ENCODE measurements around the gene SERPINC1. TPM values are rescaled to one million over a fixed set of nuclear protein-coding genes. Genes with fewer than 3 reads are reported as not detected.

The SERPINC1 gene
- total RNA-seq, 4 donors from 2014 or later, result 1.1 TPM; not detected in 3

DNA sequence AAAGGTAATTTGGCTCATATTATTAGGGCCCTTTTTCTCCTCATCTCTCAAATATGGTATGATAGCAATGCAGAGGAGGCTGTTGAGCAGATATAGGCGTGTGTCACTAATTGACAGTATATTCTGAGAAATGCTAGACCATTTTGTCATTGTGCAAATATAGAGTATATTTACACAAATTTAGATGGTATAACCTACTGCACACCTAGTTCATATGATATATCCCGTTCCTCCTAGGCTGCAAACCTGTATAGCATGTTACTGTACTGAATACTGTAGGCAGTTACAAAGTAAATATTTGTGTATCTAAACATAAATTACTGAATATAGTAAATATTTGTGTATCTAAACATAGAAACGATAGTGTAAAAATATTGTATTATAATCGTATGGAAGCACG, 40.4 kb downstream of the SERPINC1 start:
- intact Hi-C loops (cut with DNase I; ENCODE audit: low total_unique reads) (no loop called here), in situ Hi-C loops (cut with MboI; ENCODE audit: low pct_ligation_motif_present in 1 of 4, low pct_unique_long_range_greater_than_20kb in 1 of 4, low sequenced_read_pairs in 3 of 4) (no loop called here)
- Histone ChIP-seq H3K27ac (no peak overlapping the region), H3K4me1 (no peaks in the 10 kb centered on the region), H3K9me3 (no peaks in the 10 kb centered on the region), H3K36me3 (peaks cover 0 to 6% (median 0%) of the 10 kb centered on the region in 4 donors), H3K4me3 (no peak overlapping the region), H3K27me3 (no peaks in the 10 kb centered on the region)
- WGBS, 2 donors (ENCODE audit: low coverage in 1 of 2), result 74 to 78% methylated on average over 5 of the region's 5 CpGs
- TF ChIP-seq, protein P1, sequence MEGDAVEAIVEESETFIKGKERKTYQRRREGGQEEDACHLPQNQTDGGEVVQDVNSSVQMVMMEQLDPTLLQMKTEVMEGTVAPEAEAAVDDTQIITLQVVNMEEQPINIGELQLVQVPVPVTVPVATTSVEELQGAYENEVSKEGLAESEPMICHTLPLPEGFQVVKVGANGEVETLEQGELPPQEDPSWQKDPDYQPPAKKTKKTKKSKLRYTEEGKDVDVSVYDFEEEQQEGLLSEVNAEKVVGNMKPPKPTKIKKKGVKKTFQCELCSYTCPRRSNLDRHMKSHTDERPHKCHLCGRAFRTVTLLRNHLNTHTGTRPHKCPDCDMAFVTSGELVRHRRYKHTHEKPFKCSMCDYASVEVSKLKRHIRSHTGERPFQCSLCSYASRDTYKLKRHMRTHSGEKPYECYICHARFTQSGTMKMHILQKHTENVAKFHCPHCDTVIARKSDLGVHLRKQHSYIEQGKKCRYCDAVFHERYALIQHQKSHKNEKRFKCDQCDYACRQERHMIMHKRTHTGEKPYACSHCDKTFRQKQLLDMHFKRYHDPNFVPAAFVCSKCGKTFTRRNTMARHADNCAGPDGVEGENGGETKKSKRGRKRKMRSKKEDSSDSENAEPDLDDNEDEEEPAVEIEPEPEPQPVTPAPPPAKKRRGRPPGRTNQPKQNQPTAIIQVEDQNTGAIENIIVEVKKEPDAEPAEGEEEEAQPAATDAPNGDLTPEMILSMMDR (IDR thresholded peaks at IDR 0.05), result no peak
- TF ChIP-seq EP300 (IDR thresholded peaks at IDR 0.05; ENCODE audit: low read depth) (no peak), POLR2AphosphoS5 (IDR thresholded peaks at IDR 0.05) (no peak)
- DNase-seq, result no peak

DNA sequence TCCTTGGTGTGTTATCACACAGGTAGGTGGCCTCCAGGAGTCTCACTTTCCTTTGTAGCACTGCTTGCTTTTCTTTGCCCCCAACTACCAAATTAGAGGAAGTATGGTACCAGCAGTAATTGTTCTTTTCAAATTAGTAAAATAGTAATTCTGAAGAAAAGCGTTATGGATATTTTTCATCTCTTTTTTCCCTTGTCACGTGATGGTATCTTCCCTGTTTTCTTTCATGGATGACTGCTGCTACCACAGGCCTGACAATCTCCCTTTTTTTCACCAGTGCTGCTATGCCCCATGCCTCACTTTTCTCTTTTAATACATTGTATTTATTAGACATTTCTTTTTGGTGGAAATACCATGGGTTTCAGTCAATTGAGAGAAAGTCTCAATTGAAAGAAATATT, 45.6 kb downstream of the SERPINC1 start:
- 85 to 92% methylated on average over 2 of the region's 2 CpGs for WGBS, 2 donors (ENCODE audit: low coverage in 1 of 2)
- TF ChIP-seq POLR2AphosphoS5 (IDR thresholded peaks at IDR 0.05), result no peak
- TF ChIP-seq, protein P1 (IDR thresholded peaks at IDR 0.05), result no peak
- no peak for TF ChIP-seq EP300 (IDR thresholded peaks at IDR 0.05; ENCODE audit: low read depth)
- intact Hi-C loops (cut with DNase I; ENCODE audit: low total_unique reads) (no loop called here), in situ Hi-C loops (cut with MboI; ENCODE audit: low pct_ligation_motif_present in 1 of 4, low pct_unique_long_range_greater_than_20kb in 1 of 4, low sequenced_read_pairs in 3 of 4) (no loop called here)
- DNase-seq, result no peak
- Histone ChIP-seq H3K9me3 (no peaks in the 10 kb centered on the region), H3K4me3 (no peak overlapping the region), H3K27me3 (no peaks in the 10 kb centered on the region), H3K4me1 (peaks cover 5 to 32% (median 21%) of the 10 kb centered on the region in 4 donors), H3K27ac (no peak overlapping the region), H3K36me3 (peaks cover 0 to 6% (median 0%) of the 10 kb centered on the region in 4 donors)

DNA sequence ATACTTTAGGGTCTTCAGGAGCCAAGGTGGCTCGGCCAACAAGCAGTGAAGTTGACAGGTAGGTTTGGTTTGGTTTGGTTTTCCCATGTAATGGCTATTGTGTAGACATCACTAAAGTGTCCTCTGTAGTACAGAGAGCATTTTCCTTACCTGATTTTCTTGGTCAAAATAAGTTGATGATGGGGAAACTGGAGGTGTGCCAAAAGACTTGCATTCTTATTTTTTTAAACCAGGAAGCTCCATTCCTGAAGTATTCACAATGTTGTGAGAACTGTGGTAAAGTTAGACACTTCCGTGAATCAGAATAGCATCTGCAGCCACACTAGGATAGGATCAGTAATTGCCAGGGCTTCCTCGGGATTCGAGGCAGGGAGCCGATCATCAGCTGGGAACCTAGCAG, 46.0 kb downstream of the SERPINC1 start:
- 87% methylated on average over 5 of the region's 5 CpGs; no CpG with 5 or more reads in 1 of the 2 donors for WGBS, 2 donors (ENCODE audit: low coverage in 1 of 2)
- TF ChIP-seq, protein P1 (IDR thresholded peaks at IDR 0.05), result no peak
- TF ChIP-seq POLR2AphosphoS5 (IDR thresholded peaks at IDR 0.05) (no peak), POLR2A (IDR thresholded peaks at IDR 0.05) (no peak), EP300 (IDR thresholded peaks at IDR 0.05; ENCODE audit: low read depth) (no peak)
- peak overlapping the region in 1 of 4 donors; percentile 96 for H3K27ac ChIP-seq
- H3K4me1 ChIP-seq, result peaks cover 9 to 36% (median 25%) of the 10 kb centered on the region in 4 donors
- H3K36me3 ChIP-seq, result peaks cover 0 to 6% (median 0%) of the 10 kb centered on the region in 4 donors
- in situ Hi-C loops (cut with MboI; ENCODE audit: low pct_ligation_motif_present in 1 of 4, low pct_unique_long_range_greater_than_20kb in 1 of 4, low sequenced_read_pairs in 3 of 4), result no loop called here
- H3K4me3 ChIP-seq, result no peak overlapping the region
- intact Hi-C loops (cut with DNase I; ENCODE audit: low total_unique reads), result no loop called here
- DNase-seq, result no peak
- H3K9me3 ChIP-seq, result no peaks in the 10 kb centered on the region
- H3K27me3 ChIP-seq, result no peaks in the 10 kb centered on the region

DNA sequence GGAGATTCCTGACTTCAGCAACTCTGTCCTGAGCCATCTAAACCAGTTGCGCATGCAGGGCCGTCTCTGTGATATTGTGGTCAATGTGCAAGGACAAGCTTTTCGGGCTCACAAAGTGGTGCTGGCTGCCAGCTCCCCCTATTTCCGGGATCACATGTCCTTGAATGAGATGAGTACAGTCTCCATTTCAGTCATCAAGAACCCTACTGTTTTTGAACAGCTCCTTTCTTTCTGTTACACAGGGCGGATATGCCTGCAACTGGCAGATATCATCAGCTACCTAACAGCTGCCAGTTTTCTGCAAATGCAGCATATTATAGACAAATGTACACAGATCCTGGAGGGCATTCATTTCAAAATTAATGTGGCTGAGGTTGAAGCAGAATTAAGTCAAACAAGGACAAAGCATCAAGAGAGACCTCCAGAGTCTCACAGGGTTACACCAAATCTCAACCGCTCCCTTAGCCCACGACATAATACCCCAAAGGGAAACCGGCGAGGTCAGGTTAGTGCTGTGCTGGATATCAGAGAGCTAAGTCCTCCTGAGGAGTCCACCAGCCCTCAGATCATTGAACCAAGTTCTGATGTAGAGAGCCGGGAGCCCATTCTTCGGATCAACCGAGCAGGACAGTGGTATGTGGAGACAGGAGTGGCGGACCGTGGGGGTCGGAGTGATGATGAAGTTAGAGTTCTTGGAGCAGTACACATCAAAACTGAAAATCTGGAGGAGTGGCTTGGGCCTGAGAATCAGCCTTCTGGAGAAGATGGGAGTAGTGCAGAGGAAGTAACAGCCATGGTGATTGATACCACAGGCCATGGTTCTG, 46.7 kb downstream of the SERPINC1 start:
- peaks cover 10 to 43% (median 30%) of the 10 kb centered on the region in 4 donors for H3K4me1 ChIP-seq
- in situ Hi-C loops (cut with MboI; ENCODE audit: low pct_ligation_motif_present in 1 of 4, low pct_unique_long_range_greater_than_20kb in 1 of 4, low sequenced_read_pairs in 3 of 4), result no loop called here
- DNase-seq, result peak; percentile 32
- 70 to 80% methylated on average over 6 to 15 of the region's 15 CpGs for WGBS, 2 donors (ENCODE audit: low coverage in 1 of 2)
- peaks cover 0 to 7% (median 0%) of the 10 kb centered on the region in 4 donors for H3K36me3 ChIP-seq
- no peak overlapping the region for H3K4me3 ChIP-seq
- TF ChIP-seq POLR2A (IDR thresholded peaks at IDR 0.05), result no peak
- TF ChIP-seq POLR2AphosphoS5 (IDR thresholded peaks at IDR 0.05), result peak in 1 of 3 donors; percentile 8
- H3K27me3 ChIP-seq, result no peaks in the 10 kb centered on the region
- intact Hi-C loops (cut with DNase I; ENCODE audit: low total_unique reads), result no loop called here
- no peaks in the 10 kb centered on the region for H3K9me3 ChIP-seq
- H3K27ac ChIP-seq, result peak overlapping the region; percentile 95 to 98 (median 97)

Data from transverse colon (tissue), 4 donors.